Mesenchymal stem cell (in vitro differentiated cells and primary cell): Measurements from ENCODE around the gene C1QTNF1.

Experiments
- DNase-seq: peaks from one replicate; pipeline ENCODE4 v3.0.0-alpha.2; 2013
- H2AFZ ChIP-seq: one replicate; pipeline ENCODE4 v1.6.1; 2013; ENCODE audit warnings: low read depth, mild to moderate bottlenecking, control low read depth, inconsistent platforms, low read length, moderate library complexity
- H2AK5ac ChIP-seq: 2 replicates; pipeline ENCODE4 v1.6.1; 2013; ENCODE audit warnings: low read length, moderate library complexity, mild to moderate bottlenecking, inconsistent platforms; ENCODE audit not compliant: severe bottlenecking
- H2BK120ac ChIP-seq: one replicate; pipeline ENCODE4 v1.6.1; 2013; ENCODE audit warnings: low read depth, mild to moderate bottlenecking, inconsistent platforms, low read length, moderate library complexity
- H2BK12ac ChIP-seq, 2 experiments: one replicate each; pipeline ENCODE4 v1.6.1; 2013; ENCODE audit warnings: inconsistent platforms in 2 of 2, low read length in 2 of 2, mild to moderate bottlenecking in 2 of 2, moderate library complexity in 2 of 2, control low read depth in 1 of 2
- H2BK15ac ChIP-seq: one replicate; pipeline ENCODE4 v1.6.1; 2013; ENCODE audit warnings: mild to moderate bottlenecking, low read depth, inconsistent platforms; ENCODE audit not compliant: poor library complexity, severe bottlenecking
- H2BK5ac ChIP-seq: 2 replicates; pipeline ENCODE4 v1.6.1; 2013; ENCODE audit warnings: low read depth, mild to moderate bottlenecking, low read length, control low read depth, inconsistent platforms; ENCODE audit not compliant: poor library complexity, severe bottlenecking
- H3K14ac ChIP-seq, 2 experiments: one replicate each; pipeline ENCODE4 v1.6.1; 2013; ENCODE audit warnings: inconsistent platforms in 2 of 2, low read length in 2 of 2, control low read depth in 1 of 2, mild to moderate bottlenecking in 1 of 2, moderate library complexity in 1 of 2
- H3K18ac ChIP-seq, 2 experiments: one replicate each; pipeline ENCODE4 v1.6.1; 2013; ENCODE audit warnings: inconsistent platforms in 2 of 2, low read length in 2 of 2, control low read depth in 1 of 2, low read depth in 1 of 2, mild to moderate bottlenecking in 1 of 2
- H3K23ac ChIP-seq, 2 experiments: one replicate each; pipeline ENCODE4 v1.6.1; 2013; ENCODE audit warnings: inconsistent platforms in 2 of 2, low read length in 2 of 2, mild to moderate bottlenecking in 2 of 2, moderate library complexity in 2 of 2, control low read depth in 1 of 2
- H3K27ac ChIP-seq: 2 replicates; pipeline ENCODE4 v1.5.1; 2013; ENCODE audit warnings: mild to moderate bottlenecking, moderate library complexity, low read length, control low read depth, inconsistent platforms; ENCODE audit not compliant: poor library complexity, severe bottlenecking
- H3K27me3 ChIP-seq, 2 experiments: 2 replicates each; pipeline versions ENCODE4 v1.6.1 to v1.7.0; 2013; ENCODE audit warnings: low read length in 2 of 2, mild to moderate bottlenecking in 2 of 2, moderate library complexity in 2 of 2, control low read depth in 1 of 2, inconsistent platforms in 1 of 2; ENCODE audit not compliant: control insufficient read depth in 1 of 2, insufficient read depth in 1 of 2
- H3K36me3 ChIP-seq, 2 experiments: 2 replicates each; pipeline versions ENCODE4 v1.6.1 to v1.7.0; 2013; ENCODE audit warnings: low read length in 2 of 2, control low read depth in 1 of 2, inconsistent platforms in 1 of 2, low read depth in 1 of 2, mild to moderate bottlenecking in 1 of 2; ENCODE audit not compliant: insufficient read depth in 2 of 2, control insufficient read depth in 1 of 2
- H3K4ac ChIP-seq, 2 experiments: one replicate each; pipeline ENCODE4 v1.6.1; 2013; ENCODE audit warnings: inconsistent platforms in 2 of 2, low read length in 2 of 2, mild to moderate bottlenecking in 2 of 2, moderate library complexity in 2 of 2, control low read depth in 1 of 2, low read depth in 1 of 2
- H3K4me1 ChIP-seq: 2 replicates; pipeline ENCODE4 v1.6.1; 2013; ENCODE audit warnings: low read depth, low read length, control low read depth; ENCODE audit not compliant: control insufficient read depth, insufficient read depth
- H3K4me2 ChIP-seq: 2 replicates; pipeline ENCODE4 v1.6.1; 2013; ENCODE audit warnings: low read length, mild to moderate bottlenecking, inconsistent platforms; ENCODE audit not compliant: poor library complexity, severe bottlenecking
- H3K4me3 ChIP-seq, 2 experiments: 2 replicates each; pipeline versions ENCODE4 v1.5.1 to v1.7.0; 2013; ENCODE audit warnings: low read length in 2 of 2, mild to moderate bottlenecking in 2 of 2, control low read depth in 1 of 2, low read depth in 1 of 2; ENCODE audit not compliant: insufficient read depth in 1 of 2
- H3K79me1 ChIP-seq: replicated peaks from 2 replicates; pipeline ENCODE4 v1.6.1; 2013; ENCODE audit warnings: mild to moderate bottlenecking, control low read depth, low read length, inconsistent platforms; ENCODE audit not compliant: poor library complexity, severe bottlenecking
- H3K9ac ChIP-seq: 2 replicates; pipeline ENCODE4 v1.7.0; 2013; ENCODE audit warnings: mild to moderate bottlenecking, low read length, moderate library complexity
- H3K9me3 ChIP-seq: 2 replicates; pipeline ENCODE4 v1.7.0; 2013; ENCODE audit warnings: mild to moderate bottlenecking, low read length; ENCODE audit not compliant: control insufficient read depth
- H4K8ac ChIP-seq: one replicate; pipeline ENCODE4 v1.6.1; 2013; ENCODE audit warnings: inconsistent platforms, mild to moderate bottlenecking, low read length, moderate library complexity
- H4K91ac ChIP-seq: one replicate; pipeline ENCODE4 v1.6.1; 2013; ENCODE audit warnings: mild to moderate bottlenecking, low read length, inconsistent platforms
- WGBS: methylation state at CpG from one replicate; pipeline ENCODE4 v1.1.7; 2013; ENCODE audit warnings: mixed read lengths; 5-methylcytosine and 5-hydroxymethylcytosine counted together

C1QTNF1 gene

DNA sequence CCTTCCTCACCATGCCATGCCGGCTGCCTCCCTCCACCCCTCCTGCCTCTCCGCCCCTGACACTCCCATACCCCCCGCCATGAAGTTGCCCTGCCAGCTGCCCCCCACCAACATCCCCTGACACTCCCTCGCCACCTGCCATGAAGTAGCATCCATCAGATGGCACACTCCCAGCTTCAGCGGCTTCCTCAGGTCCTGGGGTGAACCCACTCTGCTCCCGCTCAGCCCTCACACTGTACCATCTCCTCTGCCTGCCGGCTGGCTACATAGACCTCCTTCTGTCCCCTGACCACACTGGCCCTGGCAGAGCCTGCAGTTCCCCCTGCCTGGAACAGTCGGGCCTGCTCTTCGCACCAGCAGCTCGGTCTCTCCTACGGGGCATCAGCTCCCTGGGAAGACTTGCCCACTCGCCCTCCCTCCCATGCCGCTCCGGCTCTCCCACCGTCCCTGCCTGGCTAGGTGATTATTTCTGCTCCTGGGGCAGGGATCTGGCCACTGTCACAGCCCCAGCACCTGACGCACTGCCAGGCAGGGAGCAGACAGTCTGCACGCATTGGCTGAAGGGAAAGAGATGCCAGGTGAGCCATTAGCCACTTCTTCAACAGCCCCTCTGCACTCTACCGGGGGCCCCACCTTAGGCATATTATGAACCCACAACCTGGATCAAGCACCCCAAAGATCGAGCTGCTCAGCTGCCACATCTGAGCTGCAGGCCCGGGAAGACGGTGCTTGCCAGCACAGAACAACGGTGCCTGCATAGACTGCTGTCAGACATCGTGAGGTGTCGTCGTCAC lies 23.4 kb upstream of the C1QTNF1 start:
- Histone ChIP-seq H2AK5ac (no peak overlapping the region), H3K9me3 (no peaks in the 10 kb centered on the region), H3K79me1 (peaks cover 38% of the 10 kb centered on the region), H2BK5ac (no peak overlapping the region), H3K4me3 (no peak overlapping the region), H3K9ac (no peak overlapping the region), H3K4ac (no peak overlapping the region), H2AFZ (no peak overlapping the region), H3K18ac (no peak overlapping the region), H2BK120ac (no peak overlapping the region), H2BK12ac (no peak overlapping the region), H2BK15ac (no peak overlapping the region), H3K23ac (no peak overlapping the region), H4K8ac (no peak overlapping the region), H3K27me3 (no peaks in the 10 kb centered on the region), H3K14ac (no peak overlapping the region), H3K27ac (no peak overlapping the region), H4K91ac (peak overlapping the region; percentile 11), H3K4me2 (no peak overlapping the region), H3K4me1 (peaks cover 23% of the 10 kb centered on the region), H3K36me3 (peaks cover 45 to 70% of the 10 kb centered on the region in 2 experiments)
- no peak for DNase-seq
- WGBS, result 96% methylated on average over 25 of the region's 25 CpGs

DNA sequence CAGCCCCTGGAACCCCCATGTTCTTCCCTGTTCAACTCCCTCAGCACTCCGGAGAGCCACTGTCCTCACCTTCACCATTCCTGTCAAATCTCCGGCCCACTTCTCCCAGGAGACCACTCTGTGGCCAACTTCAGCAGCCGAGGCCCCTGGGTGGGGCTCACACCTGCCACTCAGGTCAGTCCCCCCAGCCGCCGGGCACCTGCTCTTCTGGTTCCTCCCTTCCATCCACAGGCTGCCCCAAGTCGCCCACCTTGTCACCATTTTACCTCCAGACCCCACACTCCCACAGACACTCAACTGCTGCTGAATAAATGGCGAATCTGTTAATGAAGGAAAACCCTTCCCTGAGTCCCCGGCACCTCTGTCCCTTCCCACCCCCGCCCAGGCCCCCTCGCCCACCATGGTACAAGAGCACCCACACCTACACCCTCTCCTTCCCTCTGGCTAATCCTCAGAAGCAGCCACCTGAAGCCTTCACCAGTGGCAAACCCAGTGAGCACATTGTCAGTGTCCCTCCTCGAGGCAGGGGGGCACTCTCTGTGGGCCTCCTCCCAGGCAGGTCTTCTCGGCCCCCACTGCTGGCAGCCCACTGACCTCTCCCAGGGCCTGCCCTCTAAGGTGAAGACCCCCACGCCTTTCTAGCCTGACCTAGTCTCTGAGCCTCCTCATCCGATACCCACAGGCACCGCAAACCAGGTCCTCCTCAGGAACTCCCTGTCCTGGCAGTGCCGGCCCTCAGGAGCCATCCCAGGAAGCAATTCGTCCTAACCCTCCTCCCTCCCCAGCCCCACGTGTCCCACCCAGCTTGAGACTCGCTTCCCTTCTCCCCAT lies 22.6 kb upstream of the C1QTNF1 start:
- H3K27ac ChIP-seq, result no peak overlapping the region
- H3K4ac ChIP-seq, result no peak overlapping the region
- no peak overlapping the region for H2AFZ ChIP-seq
- no peak overlapping the region for H3K14ac ChIP-seq
- H3K27me3 ChIP-seq, result no peaks in the 10 kb centered on the region
- no peak overlapping the region for H2AK5ac ChIP-seq
- H2BK12ac ChIP-seq, result no peak overlapping the region
- DNase-seq, result no peak
- H3K9me3 ChIP-seq, result no peaks in the 10 kb centered on the region
- peaks cover 33% of the 10 kb centered on the region for H3K79me1 ChIP-seq
- H3K4me1 ChIP-seq, result peaks cover 28% of the 10 kb centered on the region
- H3K36me3 ChIP-seq, result peaks cover 40 to 66% of the 10 kb centered on the region in 2 experiments
- H2BK120ac ChIP-seq, result no peak overlapping the region
- H4K8ac ChIP-seq, result no peak overlapping the region
- no peak overlapping the region for H3K4me2 ChIP-seq
- no peak overlapping the region for H2BK5ac ChIP-seq
- 92% methylated on average over 19 of the region's 19 CpGs for WGBS
- H4K91ac ChIP-seq, result peak overlapping the region; percentile 58
- no peak overlapping the region for H3K23ac ChIP-seq
- H3K4me3 ChIP-seq, result no peak overlapping the region
- no peak overlapping the region for H2BK15ac ChIP-seq
- H3K9ac ChIP-seq, result no peak overlapping the region
- H3K18ac ChIP-seq, result no peak overlapping the region

DNA sequence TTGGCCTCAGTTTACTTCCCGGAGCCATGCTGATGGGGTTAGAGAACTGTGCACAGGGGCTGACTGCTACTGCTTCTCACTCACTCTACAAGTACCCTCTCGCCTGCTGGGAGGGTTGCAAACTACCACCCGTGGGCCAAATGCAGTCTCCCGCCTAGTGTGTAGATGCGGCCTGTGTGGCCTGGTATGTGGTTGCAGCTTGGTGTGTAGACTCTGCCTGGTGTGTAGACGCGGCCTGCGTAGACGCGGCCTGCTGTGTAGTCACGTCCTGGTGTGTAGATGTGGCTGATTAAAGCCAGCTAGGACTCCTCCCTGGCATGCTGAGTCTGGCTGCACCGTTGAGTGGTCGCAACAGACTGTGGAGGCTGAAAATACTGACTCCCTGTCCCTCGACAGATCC lies 21.7 kb upstream of the C1QTNF1 start:
- H3K9ac ChIP-seq, result no peak overlapping the region
- no peak overlapping the region for H2BK5ac ChIP-seq
- no peaks in the 10 kb centered on the region for H3K9me3 ChIP-seq
- peaks cover 39 to 63% of the 10 kb centered on the region in 2 experiments for H3K36me3 ChIP-seq
- peak overlapping the region; percentile 76 for H4K91ac ChIP-seq
- H3K27ac ChIP-seq, result no peak overlapping the region
- H3K14ac ChIP-seq, result no peak overlapping the region
- H2BK15ac ChIP-seq, result no peak overlapping the region
- H2BK12ac ChIP-seq, result no peak overlapping the region
- no peak overlapping the region for H2BK120ac ChIP-seq
- H2AFZ ChIP-seq, result no peak overlapping the region
- no peak overlapping the region for H3K4me3 ChIP-seq
- DNase-seq, result no peak
- no peaks in the 10 kb centered on the region for H3K27me3 ChIP-seq
- peaks cover 30% of the 10 kb centered on the region for H3K4me1 ChIP-seq
- H3K4me2 ChIP-seq, result no peak overlapping the region
- 96% methylated on average over 12 of the region's 14 CpGs for WGBS
- no peak overlapping the region for H3K18ac ChIP-seq
- H2AK5ac ChIP-seq, result no peak overlapping the region
- no peak overlapping the region for H3K23ac ChIP-seq
- no peak overlapping the region for H3K4ac ChIP-seq
- H3K79me1 ChIP-seq, result peaks cover 30% of the 10 kb centered on the region
- H4K8ac ChIP-seq, result peak overlapping the region; percentile 27
